Spleen (tissue), 7 donors: ENCODE data around the gene SH3BP5.

ENCODE experiments used
- POLR2A ChIP-seq, 3 donors: fragments of 450-650 bp; IDR thresholded peaks; one replicate each; pipeline ENCODE4 v1.5.1; 2017; ENCODE audit warnings: antibody characterized with exemption in 3 of 3, mild to moderate bottlenecking in 1 of 3
- POLR2AphosphoS5 ChIP-seq, 3 donors: sonication (generic); formaldehyde crosslinking; IDR thresholded peaks; one replicate each; pipeline ENCODE4 v1.5.1; 2017; ENCODE audit warnings: antibody characterized with exemption in 3 of 3
- TF ChIP-seq, protein P1 (sequence below), 11 experiments: fragments of 200-600 bp in 7 of 11; fragments of 450-650 bp in 4 of 11; sonication (generic) in 4 of 11; IDR thresholded peaks in 8 of 11; conservative IDR thresholded peaks in 3 of 11; 1 replicate in 7 of 11; 2 replicates in 4 of 11; pipeline versions ENCODE4 v1.4.0 to v1.8.0; 2016 to 2021; ENCODE audit warnings: antibody characterized with exemption in 11 of 11, inconsistent platforms in 4 of 11, mild to moderate bottlenecking in 1 of 11
- donor health status: DM: no; HTN: no; CAD: no; lungs with moderate emphysema.
- donor health status: DM: no; HTN: no; CAD: no.
- donor health status: DM: no; HTN: no; CAD: no.

DNA sequence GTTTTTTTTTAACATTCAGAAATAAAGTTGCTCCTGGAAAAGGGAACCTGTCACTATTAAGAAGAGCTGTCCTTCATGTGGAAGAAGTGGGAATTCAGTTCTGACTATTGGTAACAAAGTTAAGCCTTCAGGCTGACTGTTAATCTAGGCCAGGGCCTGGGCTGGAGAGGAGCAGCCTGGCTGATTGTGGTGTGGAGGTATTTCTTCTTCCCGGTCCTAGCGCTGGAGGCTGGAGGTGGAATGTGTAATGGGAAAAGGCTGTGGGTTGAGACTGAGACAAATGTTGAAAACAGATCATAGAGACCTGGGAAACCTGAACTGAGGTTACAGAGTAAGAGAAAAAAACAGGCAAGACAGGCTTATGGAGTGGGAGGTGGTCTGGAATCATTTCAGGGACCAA is 23.8 kb upstream of the SH3BP5 start:
- no peak for TF ChIP-seq POLR2A (IDR thresholded peaks at IDR 0.05)
- TF ChIP-seq, protein P1, sequence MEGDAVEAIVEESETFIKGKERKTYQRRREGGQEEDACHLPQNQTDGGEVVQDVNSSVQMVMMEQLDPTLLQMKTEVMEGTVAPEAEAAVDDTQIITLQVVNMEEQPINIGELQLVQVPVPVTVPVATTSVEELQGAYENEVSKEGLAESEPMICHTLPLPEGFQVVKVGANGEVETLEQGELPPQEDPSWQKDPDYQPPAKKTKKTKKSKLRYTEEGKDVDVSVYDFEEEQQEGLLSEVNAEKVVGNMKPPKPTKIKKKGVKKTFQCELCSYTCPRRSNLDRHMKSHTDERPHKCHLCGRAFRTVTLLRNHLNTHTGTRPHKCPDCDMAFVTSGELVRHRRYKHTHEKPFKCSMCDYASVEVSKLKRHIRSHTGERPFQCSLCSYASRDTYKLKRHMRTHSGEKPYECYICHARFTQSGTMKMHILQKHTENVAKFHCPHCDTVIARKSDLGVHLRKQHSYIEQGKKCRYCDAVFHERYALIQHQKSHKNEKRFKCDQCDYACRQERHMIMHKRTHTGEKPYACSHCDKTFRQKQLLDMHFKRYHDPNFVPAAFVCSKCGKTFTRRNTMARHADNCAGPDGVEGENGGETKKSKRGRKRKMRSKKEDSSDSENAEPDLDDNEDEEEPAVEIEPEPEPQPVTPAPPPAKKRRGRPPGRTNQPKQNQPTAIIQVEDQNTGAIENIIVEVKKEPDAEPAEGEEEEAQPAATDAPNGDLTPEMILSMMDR (IDR thresholded peaks at IDR 0.05 in 8 of 11, conservative IDR thresholded peaks at IDR 0.05 in 3 of 11) = no peak
- TF ChIP-seq POLR2AphosphoS5 (IDR thresholded peaks at IDR 0.05) = no peak
